Suprapubic skin (tissue), 4 donors: ENCODE data around the gene MAPKAPK3. TPM values are rescaled to one million over a fixed set of nuclear protein-coding genes. Genes with fewer than 3 reads are reported as not detected.

Experiments
- DNase-seq, 2 donors: peaks; one replicate each; pipeline ENCODE4 v3.0.0-alpha.2; 2019; ENCODE audit warnings: low spot score in 2 of 2
- H3K27ac ChIP-seq: fragments of 200-600 bp; sonication (generic); one replicate; pipeline ENCODE4 v1.5.1; 2019
- H3K27me3 ChIP-seq: fragments of 200-600 bp; sonication (generic); one replicate; pipeline ENCODE4 v1.5.1; 2019
- H3K36me3 ChIP-seq: fragments of 200-600 bp; sonication (generic); one replicate; pipeline ENCODE4 v1.5.1; 2019
- H3K4me1 ChIP-seq: fragments of 200-600 bp; sonication (generic); one replicate; pipeline ENCODE4 v1.5.1; 2019
- H3K4me3 ChIP-seq: fragments of 200-600 bp; sonication (generic); one replicate; pipeline ENCODE4 v1.5.1; 2019; ENCODE audit warnings: mild to moderate bottlenecking
- H3K9me3 ChIP-seq: fragments of 200-600 bp; sonication (generic); one replicate; pipeline ENCODE4 v1.5.1; 2019
- EP300 ChIP-seq: sonication (generic); formaldehyde crosslinking; IDR thresholded peaks from one replicate; pipeline ENCODE4 v1.6.1; 2017; ENCODE audit warnings: antibody characterized with exemption
- POLR2A ChIP-seq, 2 donors: fragments of 450-650 bp; IDR thresholded peaks; one replicate each; pipeline ENCODE4 v1.6.1; 2017; ENCODE audit warnings: antibody characterized with exemption in 2 of 2, mild to moderate bottlenecking in 2 of 2, moderate library complexity in 2 of 2
- POLR2AphosphoS5 ChIP-seq, 3 donors: sonication (generic); formaldehyde crosslinking; IDR thresholded peaks; one replicate each; pipeline ENCODE4 v1.6.1; 2017; ENCODE audit warnings: antibody characterized with exemption in 3 of 3
- WGBS: methylation state at CpG from one replicate; pipeline ENCODE4 v1.1.5; 2018; 5-methylcytosine and 5-hydroxymethylcytosine counted together
- total RNA-seq, 4 donors: library from RNA; depleted of rRNA; stranded (reverse); fragments of >200 nt; gene quantifications; one replicate each; pipeline ENCODE4 v1.1.0, GENCODE V29; 2016
- TF ChIP-seq, protein P1 (sequence below), 2 donors: fragments of 200-600 bp in 1 of 2; fragments of 450-650 bp in 1 of 2; sonication (generic) in 1 of 2; IDR thresholded peaks; one replicate each; pipeline ENCODE4 v1.5.1; 2016 to 2019; ENCODE audit warnings: antibody characterized with exemption in 2 of 2, mild to moderate bottlenecking in 1 of 2, moderate library complexity in 1 of 2

Gene MAPKAPK3
- total RNA-seq, 4 donors from 2014 or later = 71.5 to 120 (median 99.4) TPM

DNA sequence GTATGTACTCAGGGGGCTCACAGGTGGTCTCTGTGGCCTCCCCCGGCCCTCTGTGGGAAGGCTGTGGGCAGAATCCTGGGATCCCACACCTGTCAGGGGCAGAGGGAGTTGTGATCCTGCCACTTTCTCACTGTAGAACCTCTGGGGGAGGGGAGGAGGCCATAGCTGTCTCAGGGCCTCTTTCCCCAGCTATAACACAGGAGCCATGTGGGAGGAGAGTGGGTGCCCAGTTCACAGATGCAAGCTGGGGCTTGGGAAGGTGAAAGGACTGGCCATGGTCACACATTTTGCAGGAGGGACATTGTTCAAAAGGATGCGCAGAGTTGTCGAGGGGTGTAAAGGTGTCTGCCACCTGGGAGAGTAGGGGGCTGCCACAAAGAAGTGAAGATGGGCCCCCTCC lies 11.7 kb downstream of the MAPKAPK3 start:
- Histone ChIP-seq H3K4me1 (peaks cover 78% of the 10 kb centered on the region), H3K4me3 (no peak overlapping the region), H3K9me3 (no peaks in the 10 kb centered on the region), H3K36me3 (no peaks in the 10 kb centered on the region), H3K27me3 (no peaks in the 10 kb centered on the region), H3K27ac (no peak overlapping the region)
- TF ChIP-seq EP300 (no peak), POLR2AphosphoS5 (IDR thresholded peaks at IDR 0.05) (no peak)
- TF ChIP-seq, protein P1, sequence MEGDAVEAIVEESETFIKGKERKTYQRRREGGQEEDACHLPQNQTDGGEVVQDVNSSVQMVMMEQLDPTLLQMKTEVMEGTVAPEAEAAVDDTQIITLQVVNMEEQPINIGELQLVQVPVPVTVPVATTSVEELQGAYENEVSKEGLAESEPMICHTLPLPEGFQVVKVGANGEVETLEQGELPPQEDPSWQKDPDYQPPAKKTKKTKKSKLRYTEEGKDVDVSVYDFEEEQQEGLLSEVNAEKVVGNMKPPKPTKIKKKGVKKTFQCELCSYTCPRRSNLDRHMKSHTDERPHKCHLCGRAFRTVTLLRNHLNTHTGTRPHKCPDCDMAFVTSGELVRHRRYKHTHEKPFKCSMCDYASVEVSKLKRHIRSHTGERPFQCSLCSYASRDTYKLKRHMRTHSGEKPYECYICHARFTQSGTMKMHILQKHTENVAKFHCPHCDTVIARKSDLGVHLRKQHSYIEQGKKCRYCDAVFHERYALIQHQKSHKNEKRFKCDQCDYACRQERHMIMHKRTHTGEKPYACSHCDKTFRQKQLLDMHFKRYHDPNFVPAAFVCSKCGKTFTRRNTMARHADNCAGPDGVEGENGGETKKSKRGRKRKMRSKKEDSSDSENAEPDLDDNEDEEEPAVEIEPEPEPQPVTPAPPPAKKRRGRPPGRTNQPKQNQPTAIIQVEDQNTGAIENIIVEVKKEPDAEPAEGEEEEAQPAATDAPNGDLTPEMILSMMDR (IDR thresholded peaks at IDR 0.05) = no peak
- DNase-seq = no peak
- 85% methylated on average over 3 of the region's 3 CpGs for WGBS

DNA sequence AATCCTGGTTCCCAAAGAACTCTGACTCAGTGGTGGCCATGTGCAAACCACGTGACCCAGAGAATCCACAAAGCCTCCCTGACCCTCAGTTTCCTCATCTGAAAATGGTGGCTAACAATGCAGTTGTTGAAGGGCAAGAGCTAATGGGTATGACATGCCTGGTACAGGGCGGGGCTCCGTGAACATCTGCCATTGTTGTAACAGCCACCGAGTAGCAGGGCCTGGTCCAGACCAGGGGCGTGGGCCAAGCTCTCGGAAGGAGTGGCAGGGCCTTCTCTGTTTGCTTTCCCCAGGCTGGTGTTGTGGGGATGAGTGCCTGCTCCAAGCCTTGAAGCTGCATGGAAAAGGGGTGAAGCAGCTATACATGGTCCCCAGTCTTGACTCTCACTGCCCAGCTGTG lies 13.4 kb downstream of the MAPKAPK3 start:
- no peaks in the 10 kb centered on the region for H3K27me3 ChIP-seq
- TF ChIP-seq POLR2AphosphoS5 (IDR thresholded peaks at IDR 0.05) = no peak
- peaks cover 63% of the 10 kb centered on the region for H3K4me1 ChIP-seq
- H3K36me3 ChIP-seq = no peaks in the 10 kb centered on the region
- no peak overlapping the region for H3K27ac ChIP-seq
- no peak for DNase-seq
- 90% methylated on average over 4 of the region's 6 CpGs for WGBS
- no peaks in the 10 kb centered on the region for H3K9me3 ChIP-seq
- no peak overlapping the region for H3K4me3 ChIP-seq

DNA sequence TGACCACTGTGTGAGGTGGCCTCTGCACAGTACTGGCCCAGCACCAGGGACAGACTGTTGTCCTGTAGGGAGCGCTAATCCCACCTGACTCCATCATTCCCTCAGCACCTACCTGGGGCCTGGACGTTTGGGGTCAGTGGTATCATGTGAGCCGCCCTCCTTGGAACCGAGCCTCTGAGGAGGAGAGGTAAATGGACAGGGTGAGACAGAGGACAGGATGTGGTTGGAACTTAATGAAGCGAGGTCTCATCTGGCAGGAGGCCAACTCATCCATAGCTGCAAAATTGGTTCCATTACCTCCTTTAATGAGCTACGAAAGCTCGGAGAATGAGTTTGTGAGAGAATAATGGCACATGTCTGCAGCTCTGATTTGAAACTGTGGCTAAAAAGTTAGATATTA lies 13.9 kb downstream of the MAPKAPK3 start:
- H3K27ac ChIP-seq = no peak overlapping the region
- DNase-seq = no peak
- H3K4me1 ChIP-seq = peaks cover 59% of the 10 kb centered on the region

DNA sequence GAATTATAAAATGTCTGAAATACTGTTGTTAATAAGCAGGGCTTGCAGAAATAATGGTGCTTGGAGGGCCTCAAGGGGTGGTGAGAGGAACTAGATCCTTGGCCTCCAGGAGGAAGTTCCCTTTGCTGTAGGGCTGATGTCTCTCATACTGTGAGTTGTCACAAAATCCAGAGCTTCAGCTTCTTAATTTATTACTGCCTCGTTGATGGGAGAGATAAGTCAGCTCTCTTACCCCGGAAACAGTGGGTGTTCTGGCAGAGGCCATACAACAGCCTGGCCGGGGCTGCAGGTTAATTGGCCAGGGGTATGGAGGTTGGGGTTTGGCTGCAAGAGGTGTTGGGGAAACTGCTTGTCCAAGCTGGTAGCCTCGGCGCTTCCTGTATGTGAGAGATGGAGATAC lies 15.5 kb downstream of the MAPKAPK3 start:
- H3K36me3 ChIP-seq = no peaks in the 10 kb centered on the region
- peaks cover 49% of the 10 kb centered on the region for H3K4me1 ChIP-seq
- no peaks in the 10 kb centered on the region for H3K9me3 ChIP-seq
- H3K27ac ChIP-seq = peak overlapping the region; percentile 25
- no peak overlapping the region for H3K4me3 ChIP-seq
- no peak for TF ChIP-seq POLR2A (IDR thresholded peaks at IDR 0.05)
- TF ChIP-seq, protein P1 (IDR thresholded peaks at IDR 0.05) = no peak
- no peak for TF ChIP-seq EP300
- no peak for TF ChIP-seq POLR2AphosphoS5 (IDR thresholded peaks at IDR 0.05)
- no peaks in the 10 kb centered on the region for H3K27me3 ChIP-seq
- WGBS = 27% methylated on average over 5 of the region's 5 CpGs
- no peak for DNase-seq

More for the DNA sequence above, 13.9 kb downstream of the MAPKAPK3 start:
- TF ChIP-seq EP300 (no peak), POLR2AphosphoS5 (IDR thresholded peaks at IDR 0.05) (no peak), POLR2A (IDR thresholded peaks at IDR 0.05) (no peak)
- TF ChIP-seq, protein P1 (IDR thresholded peaks at IDR 0.05) = no peak
- no peak overlapping the region for H3K4me3 ChIP-seq
- H3K9me3 ChIP-seq = no peaks in the 10 kb centered on the region
- WGBS = 72% methylated on average over 7 of the region's 7 CpGs
- H3K27me3 ChIP-seq = no peaks in the 10 kb centered on the region
- H3K36me3 ChIP-seq = no peaks in the 10 kb centered on the region

DNA sequence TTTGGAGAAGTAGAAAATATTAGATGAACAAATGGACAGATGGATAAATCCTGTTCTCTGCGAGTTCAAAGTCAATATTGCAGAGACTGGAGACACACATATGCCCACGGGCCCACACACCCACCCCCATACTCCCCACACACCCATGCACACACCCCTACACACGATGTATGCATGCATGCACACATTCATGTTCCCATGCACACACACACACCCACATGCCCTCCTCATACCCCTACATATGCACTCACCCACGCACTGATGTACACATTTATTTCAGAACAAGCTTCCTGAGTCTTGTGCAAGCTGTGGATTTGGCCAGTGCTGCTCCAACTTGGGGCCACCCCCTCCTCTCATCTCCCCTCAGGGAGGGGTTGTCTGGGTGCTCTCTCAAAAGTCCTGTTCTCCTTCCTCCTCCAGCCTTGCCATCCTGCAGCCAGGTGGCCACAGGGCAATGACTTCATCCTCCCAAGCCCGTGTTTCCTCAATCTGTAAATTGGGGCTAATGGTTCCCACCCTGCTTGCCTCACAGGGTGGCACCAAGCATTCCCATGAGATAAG lies 16.4 kb downstream of the MAPKAPK3 start:
- DNase-seq = no peak
- TF ChIP-seq, protein P1 (IDR thresholded peaks at IDR 0.05) = no peak
- TF ChIP-seq POLR2AphosphoS5 (IDR thresholded peaks at IDR 0.05) (no peak), POLR2A (IDR thresholded peaks at IDR 0.05) (no peak), EP300 (no peak)
- Histone ChIP-seq H3K27ac (no peak overlapping the region), H3K36me3 (no peaks in the 10 kb centered on the region), H3K4me3 (no peak overlapping the region), H3K4me1 (peaks cover 43% of the 10 kb centered on the region), H3K27me3 (no peaks in the 10 kb centered on the region), H3K9me3 (no peaks in the 10 kb centered on the region)
- 62% methylated on average over 5 of the region's 5 CpGs for WGBS

DNA sequence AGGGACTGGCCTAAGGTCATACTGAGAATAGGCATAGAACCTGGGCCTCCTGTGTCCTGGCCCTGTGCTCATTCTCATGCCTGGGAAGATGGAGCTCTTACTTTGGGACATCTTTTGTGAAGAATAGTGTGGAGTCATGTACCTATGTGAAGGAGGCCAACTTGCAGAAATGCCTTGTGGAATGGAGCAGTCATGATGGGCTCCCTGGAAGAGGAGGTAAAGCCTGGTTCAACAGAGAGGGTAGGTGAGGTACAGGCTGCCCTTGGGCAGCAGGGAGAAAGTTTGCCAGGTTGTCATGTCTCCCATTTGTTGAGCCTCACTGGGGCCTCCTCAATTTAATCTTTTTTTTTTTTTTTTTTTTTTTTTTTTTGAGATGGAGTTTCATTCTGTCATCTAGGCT lies 18.1 kb downstream of the MAPKAPK3 start:
- Histone ChIP-seq H3K27ac (no peak overlapping the region), H3K27me3 (no peaks in the 10 kb centered on the region), H3K4me1 (peaks cover 38% of the 10 kb centered on the region), H3K36me3 (peaks cover 4% of the 10 kb centered on the region), H3K4me3 (no peak overlapping the region), H3K9me3 (no peaks in the 10 kb centered on the region)
- no peak for DNase-seq
- TF ChIP-seq EP300 (no peak), POLR2AphosphoS5 (IDR thresholded peaks at IDR 0.05) (no peak), POLR2A (IDR thresholded peaks at IDR 0.05) (no peak)
- TF ChIP-seq, protein P1 (IDR thresholded peaks at IDR 0.05) = no peak
